NCI-H146 treated with DMSO at 0.1 percent for 48 hours (cell line): ENCODE results near the gene TMCC1.
"Not testable (repeated sequence)": the region's sequence is repeated elsewhere in the genome, so short reads cannot be mapped to it uniquely, and the experiment has no call there.

Experiments
- DNase-seq: peaks from one replicate; lab custom pipeline; 2025; ENCODE audit not compliant: unreplicated experiment; lab: John Stamatoyannopoulos, UW

The TMCC1 gene

GRCh38 chr3:129655291-129655700 lies 238.2 kb downstream of the TMCC1 start:
- DNase-seq: no peak

- no peak for DNase-seq
These were observed 239.4 kb downstream of the TMCC1 start for GRCh38 chr3:129654131-129654530.

- DNase-seq: no peak
These were observed 240.5 kb downstream of the TMCC1 start for GRCh38 chr3:129653019-129653418.

GRCh38 chr3:129651435-129652202 lies 241.9 kb downstream of the TMCC1 start:
- no peak for DNase-seq

GRCh38 chr3:129650256-129650872 lies 243.1 kb downstream of the TMCC1 start:
- DNase-seq: peak; percentile 22

- DNase-seq: no peak
These were observed 245.1 kb downstream of the TMCC1 start for GRCh38 chr3:129648391-129648790.

- no peak for DNase-seq
These were observed 248.2 kb downstream of the TMCC1 start for GRCh38 chr3:129645286-129645685.

GRCh38 chr3:129644836-129645235 lies 248.7 kb downstream of the TMCC1 start:
- DNase-seq: no peak

GRCh38 chr3:129641567-129642260 lies 251.8 kb downstream of the TMCC1 start:
- DNase-seq: not testable (repeated sequence)

- DNase-seq: not testable (repeated sequence)
These were observed 252.5 kb downstream of the TMCC1 start for GRCh38 chr3:129640985-129641384.

GRCh38 chr3:129638481-129638880 lies 255.0 kb downstream of the TMCC1 start:
- DNase-seq: no peak

- no peak for DNase-seq
These were observed 257.4 kb downstream of the TMCC1 start for GRCh38 chr3:129636082-129636481.

- no peak for DNase-seq
These were observed 257.9 kb downstream of the TMCC1 start for GRCh38 chr3:129635656-129636055.

GRCh38 chr3:129633751-129634481 lies 259.6 kb downstream of the TMCC1 start:
- no peak for DNase-seq

GRCh38 chr3:129632977-129633376 lies 260.5 kb downstream of the TMCC1 start:
- DNase-seq: no peak

- DNase-seq: no peak
These were observed 261.0 kb downstream of the TMCC1 start for GRCh38 chr3:129632556-129632955.

- no peak for DNase-seq
These were observed 261.5 kb downstream of the TMCC1 start for GRCh38 chr3:129632056-129632455.

GRCh38 chr3:129629011-129629410 lies 264.5 kb downstream of the TMCC1 start:
- DNase-seq: no peak

GRCh38 chr3:129628169-129628522 lies 265.4 kb downstream of the TMCC1 start:
- DNase-seq: no peak

- DNase-seq: peak; percentile 85
These were observed 266.0 kb downstream of the TMCC1 start for GRCh38 chr3:129627350-129628168.
